Vagina (tissue), 2 donors: ENCODE measurements around the gene HEMK1. TPM values are rescaled to one million over a fixed set of nuclear protein-coding genes. Genes with fewer than 3 reads are reported as not detected.
A peak's percentile ranks its signal among the peaks of the same experiment; 100 is the strongest.

ENCODE experiments used
- DNase-seq, 2 donors: peaks; one replicate each; pipeline ENCODE4 v3.0.0-alpha.2; 2017; ENCODE audit errors: extremely low spot score in 2 of 2
- H3K27ac ChIP-seq: fragments of 200-600 bp; sonication (generic); one replicate; pipeline ENCODE4 v1.5.1; 2019
- H3K27me3 ChIP-seq: fragments of 200-600 bp; sonication (generic); one replicate; pipeline ENCODE4 v1.5.1; 2019
- H3K36me3 ChIP-seq, 2 donors: fragments of 200-600 bp; sonication (generic); one replicate each; pipeline ENCODE4 v1.5.1; 2017 to 2019
- H3K4me1 ChIP-seq: fragments of 200-600 bp; sonication (generic); one replicate; pipeline ENCODE4 v1.5.1; 2019
- H3K4me3 ChIP-seq, 2 donors: fragments of 200-600 bp; sonication (generic); 1 replicate in 1 of 2; 2 replicates in 1 of 2; pipeline ENCODE4 v1.5.1; 2016 to 2019
- H3K9me3 ChIP-seq: fragments of 200-600 bp; sonication (generic); one replicate; pipeline ENCODE4 v1.5.1; 2019
- POLR2A ChIP-seq, 2 donors: fragments of 450-650 bp; IDR thresholded peaks; one replicate each; pipeline ENCODE4 v1.6.1; 2017; ENCODE audit warnings: antibody characterized with exemption in 2 of 2, mild to moderate bottlenecking in 2 of 2, moderate library complexity in 2 of 2
- POLR2AphosphoS5 ChIP-seq, 2 donors: sonication (generic); formaldehyde crosslinking; IDR thresholded peaks; one replicate each; pipeline ENCODE4 v1.9.0; 2017; ENCODE audit warnings: antibody characterized with exemption in 2 of 2, mild to moderate bottlenecking in 2 of 2, low read depth in 1 of 2; ENCODE audit not compliant: insufficient read depth in 1 of 2
- intact Hi-C: fragments of 100-400 bp; cut with DNase I; formaldehyde crosslinking; loops from one replicate; pipeline ENCODE4 v1.15.1; 2023
- total RNA-seq: library from RNA; depleted of rRNA; stranded (reverse); fragments of >200 nt; gene quantifications from one replicate; pipeline ENCODE4 v1.2.3, GENCODE V29; 2016
- TF ChIP-seq, protein P1 (sequence below), 3 experiments: fragments of 450-650 bp in 2 of 3; fragments of 200-600 bp in 1 of 3; sonication (generic) in 1 of 3; IDR thresholded peaks; one replicate each; pipeline ENCODE4 v1.5.1; 2017 to 2019; ENCODE audit warnings: antibody characterized with exemption in 3 of 3, mild to moderate bottlenecking in 2 of 3, moderate library complexity in 2 of 3

The HEMK1 gene
- total RNA-seq, 1 donor from 2014 or later: 3.4 TPM

DNA sequence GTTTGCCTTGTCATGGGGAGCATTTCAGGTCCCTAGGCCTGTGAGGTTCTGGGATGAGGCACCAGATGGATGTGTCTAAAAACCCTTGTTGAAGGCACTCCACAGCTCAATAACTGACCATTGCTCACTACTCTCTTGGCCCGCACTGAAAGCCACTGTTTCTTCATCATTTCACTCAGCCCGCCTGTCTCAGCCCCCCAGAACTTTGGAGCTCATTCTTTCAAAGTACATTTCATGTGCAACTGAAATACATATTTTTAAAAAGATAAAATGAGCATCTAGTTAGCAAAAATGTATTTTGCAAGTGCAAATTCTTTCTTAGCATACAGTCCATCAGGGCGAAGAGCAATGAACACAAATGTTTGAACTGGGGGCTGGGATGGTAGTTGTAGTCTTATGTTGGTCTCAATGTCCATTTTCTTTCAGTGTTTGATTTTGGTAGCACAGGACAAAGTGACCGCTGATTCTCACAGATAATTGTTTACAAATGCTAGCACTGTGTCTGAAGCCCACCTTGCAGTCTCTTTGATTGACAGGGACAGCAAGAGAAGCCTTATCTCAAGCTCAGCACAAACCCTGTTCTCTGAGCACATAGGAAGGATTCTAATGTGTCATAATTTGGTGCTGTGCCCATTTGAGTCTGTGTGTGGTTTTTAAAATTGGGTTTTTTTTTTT, 19.6 kb downstream of the HEMK1 start:
- Histone ChIP-seq H3K27ac (no peak overlapping the region), H3K9me3 (no peaks in the 10 kb centered on the region), H3K4me1 (peaks cover 22% of the 10 kb centered on the region), H3K36me3 (no peaks in the 10 kb centered on the region), H3K27me3 (no peaks in the 10 kb centered on the region), H3K4me3 (no peak overlapping the region)
- intact Hi-C loops: no loop called here
- TF ChIP-seq POLR2AphosphoS5 (IDR thresholded peaks at IDR 0.05; ENCODE audit: insufficient read depth in 1 of 2, low read depth in 1 of 2): no peak
- TF ChIP-seq POLR2A (IDR thresholded peaks at IDR 0.05): no peak
- TF ChIP-seq, protein P1, sequence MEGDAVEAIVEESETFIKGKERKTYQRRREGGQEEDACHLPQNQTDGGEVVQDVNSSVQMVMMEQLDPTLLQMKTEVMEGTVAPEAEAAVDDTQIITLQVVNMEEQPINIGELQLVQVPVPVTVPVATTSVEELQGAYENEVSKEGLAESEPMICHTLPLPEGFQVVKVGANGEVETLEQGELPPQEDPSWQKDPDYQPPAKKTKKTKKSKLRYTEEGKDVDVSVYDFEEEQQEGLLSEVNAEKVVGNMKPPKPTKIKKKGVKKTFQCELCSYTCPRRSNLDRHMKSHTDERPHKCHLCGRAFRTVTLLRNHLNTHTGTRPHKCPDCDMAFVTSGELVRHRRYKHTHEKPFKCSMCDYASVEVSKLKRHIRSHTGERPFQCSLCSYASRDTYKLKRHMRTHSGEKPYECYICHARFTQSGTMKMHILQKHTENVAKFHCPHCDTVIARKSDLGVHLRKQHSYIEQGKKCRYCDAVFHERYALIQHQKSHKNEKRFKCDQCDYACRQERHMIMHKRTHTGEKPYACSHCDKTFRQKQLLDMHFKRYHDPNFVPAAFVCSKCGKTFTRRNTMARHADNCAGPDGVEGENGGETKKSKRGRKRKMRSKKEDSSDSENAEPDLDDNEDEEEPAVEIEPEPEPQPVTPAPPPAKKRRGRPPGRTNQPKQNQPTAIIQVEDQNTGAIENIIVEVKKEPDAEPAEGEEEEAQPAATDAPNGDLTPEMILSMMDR (IDR thresholded peaks at IDR 0.05): no peak
- DNase-seq: no peak

DNA sequence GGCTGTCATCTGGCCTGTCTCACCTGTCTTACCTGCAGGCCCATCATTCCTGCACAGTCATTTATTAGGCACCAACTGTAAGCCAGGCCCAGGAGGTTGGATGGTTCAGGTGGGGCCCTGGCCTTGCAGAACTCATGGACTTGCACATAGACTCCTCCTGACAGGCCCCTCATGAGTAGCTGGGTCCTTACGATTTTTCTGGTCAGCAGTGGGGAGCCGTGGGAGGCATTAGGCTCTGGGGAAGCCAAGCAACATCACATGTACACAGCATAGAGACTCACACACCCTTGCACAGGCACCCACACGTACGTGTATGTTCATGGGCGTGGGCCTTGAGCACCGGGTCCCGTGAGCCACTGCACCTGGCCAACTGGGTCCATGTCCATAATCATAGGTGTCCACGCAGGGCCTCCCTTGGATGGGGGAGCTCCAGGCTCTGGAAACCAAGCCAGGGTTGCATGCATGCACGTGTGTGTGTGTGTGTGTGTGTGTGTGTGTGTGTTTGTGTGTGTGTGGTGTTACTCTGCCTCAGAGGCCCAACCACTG, 21.9 kb downstream of the HEMK1 start:
- no peak for DNase-seq
- intact Hi-C loops: no loop called here
- no peaks in the 10 kb centered on the region for H3K27me3 ChIP-seq
- TF ChIP-seq, protein P1 (IDR thresholded peaks at IDR 0.05): no peak
- no peak for TF ChIP-seq POLR2AphosphoS5 (IDR thresholded peaks at IDR 0.05; ENCODE audit: insufficient read depth in 1 of 2, low read depth in 1 of 2)
- no peak for TF ChIP-seq POLR2A (IDR thresholded peaks at IDR 0.05)
- no peaks in the 10 kb centered on the region for H3K9me3 ChIP-seq
- no peaks in the 10 kb centered on the region for H3K36me3 ChIP-seq
- no peak overlapping the region for H3K4me3 ChIP-seq
- H3K4me1 ChIP-seq: peaks cover 22% of the 10 kb centered on the region
- H3K27ac ChIP-seq: no peak overlapping the region

DNA sequence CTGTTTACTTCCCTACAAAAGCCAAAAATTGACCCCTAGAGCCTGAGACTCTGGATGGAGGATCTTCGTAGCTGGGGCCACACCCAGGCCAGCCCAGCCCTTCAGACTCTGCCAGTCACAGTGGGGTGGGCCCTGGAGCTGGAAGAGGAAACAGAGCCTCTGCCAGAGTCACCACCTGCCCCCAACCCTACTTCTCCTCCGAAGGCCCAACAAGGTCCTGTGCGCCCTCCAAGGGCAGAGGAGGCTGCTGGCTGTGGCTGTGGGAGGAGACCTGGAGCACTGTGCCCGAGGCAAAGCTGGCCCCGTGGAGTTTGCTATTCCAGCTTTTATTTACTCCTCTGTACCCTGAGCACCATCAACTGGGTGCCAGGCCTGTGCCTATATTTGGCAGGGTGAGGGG, 23.2 kb downstream of the HEMK1 start:
- peaks cover 22% of the 10 kb centered on the region for H3K4me1 ChIP-seq
- H3K27ac ChIP-seq: no peak overlapping the region
- no peaks in the 10 kb centered on the region for H3K9me3 ChIP-seq
- no peaks in the 10 kb centered on the region for H3K36me3 ChIP-seq
- no peaks in the 10 kb centered on the region for H3K27me3 ChIP-seq
- TF ChIP-seq POLR2A (IDR thresholded peaks at IDR 0.05): no peak
- no peak overlapping the region for H3K4me3 ChIP-seq
- intact Hi-C loops: no loop called here
- DNase-seq: no peak

DNA sequence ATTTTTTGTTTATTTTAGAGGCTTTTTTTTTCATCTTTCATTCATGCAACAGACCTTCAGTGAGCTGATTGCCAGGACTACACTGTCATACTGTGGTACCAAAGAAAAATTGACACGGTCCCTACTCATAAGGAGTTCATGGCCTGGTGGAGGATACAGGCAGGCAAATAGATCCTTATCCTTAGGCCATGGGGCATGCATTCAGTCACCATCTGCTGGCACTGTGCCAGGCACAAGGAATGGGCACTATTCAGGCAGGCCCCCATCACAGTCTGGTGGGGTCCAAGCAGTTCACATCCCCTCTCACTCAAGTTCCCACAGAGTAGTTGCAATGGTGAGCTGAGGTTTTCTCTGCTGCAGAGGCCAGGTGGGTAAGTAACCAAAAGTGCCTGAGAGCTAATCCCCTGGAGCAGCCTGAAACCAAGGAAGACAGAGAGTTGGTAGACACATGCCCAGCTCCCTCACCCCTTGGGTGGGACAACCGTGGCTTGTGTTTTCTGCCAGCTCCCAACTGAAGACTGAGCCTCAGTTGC, 25.0 kb downstream of the HEMK1 start:
- Histone ChIP-seq H3K27ac (no peak overlapping the region), H3K4me3 (no peak overlapping the region), H3K27me3 (no peaks in the 10 kb centered on the region), H3K36me3 (no peaks in the 10 kb centered on the region), H3K4me1 (peaks cover 25% of the 10 kb centered on the region), H3K9me3 (no peaks in the 10 kb centered on the region)
- intact Hi-C loops: no loop called here
- TF ChIP-seq POLR2A (IDR thresholded peaks at IDR 0.05) (no peak), POLR2AphosphoS5 (IDR thresholded peaks at IDR 0.05; ENCODE audit: insufficient read depth in 1 of 2, low read depth in 1 of 2) (no peak)
- TF ChIP-seq, protein P1 (IDR thresholded peaks at IDR 0.05): no peak
- no peak for DNase-seq

DNA sequence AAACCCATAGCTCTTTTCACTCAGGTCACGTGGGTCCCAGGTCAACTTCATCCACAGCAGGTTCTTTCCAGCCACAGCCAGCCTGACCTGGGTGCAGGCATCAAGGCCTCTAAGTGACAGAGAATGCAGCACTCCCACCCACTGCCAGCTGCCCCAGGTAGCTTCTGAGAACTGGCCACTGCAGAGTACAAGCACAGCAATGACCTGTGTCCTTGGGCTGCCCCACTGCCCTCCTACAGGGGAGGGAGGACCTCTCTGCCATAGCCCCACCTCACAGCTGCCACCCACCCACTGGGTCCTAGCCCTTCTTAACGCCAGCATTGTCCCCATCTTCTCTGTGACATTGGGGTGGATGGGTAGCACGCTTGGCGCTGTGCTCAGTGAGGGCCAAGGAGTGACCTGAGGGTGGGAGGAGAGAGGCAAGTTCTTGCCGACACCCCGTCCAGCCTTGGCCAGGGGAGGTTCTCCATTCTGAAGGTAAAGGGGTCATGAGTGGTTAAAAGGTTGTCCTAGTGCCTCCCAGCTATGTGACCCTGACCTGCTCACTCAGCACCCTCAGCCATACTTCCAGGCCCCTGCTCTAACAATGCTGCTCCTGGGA, 29.9 kb downstream of the HEMK1 start:
- intact Hi-C loops: no loop called here
- Histone ChIP-seq H3K36me3 (no peaks in the 10 kb centered on the region), H3K27me3 (no peaks in the 10 kb centered on the region), H3K4me3 (no peak overlapping the region), H3K4me1 (peaks cover 52% of the 10 kb centered on the region), H3K27ac (peak overlapping the region; percentile 98), H3K9me3 (no peaks in the 10 kb centered on the region)
- DNase-seq: no peak
- TF ChIP-seq POLR2AphosphoS5 (IDR thresholded peaks at IDR 0.05; ENCODE audit: insufficient read depth in 1 of 2, low read depth in 1 of 2) (no peak), POLR2A (IDR thresholded peaks at IDR 0.05) (no peak)
- TF ChIP-seq, protein P1 (IDR thresholded peaks at IDR 0.05): no peak
